ENCODE measurements around the gene POLR2C. TPM values are rescaled to one million over a fixed set of nuclear protein-coding genes. Genes with fewer than 3 reads are reported as not detected.

POLR2C gene
- total and polyA plus RNA-seq, 2 of the 13 experiments (the other 11 are each of a cell fraction or from before 2014, with no cell fraction given) = 104 to 216 TPM

DNA sequence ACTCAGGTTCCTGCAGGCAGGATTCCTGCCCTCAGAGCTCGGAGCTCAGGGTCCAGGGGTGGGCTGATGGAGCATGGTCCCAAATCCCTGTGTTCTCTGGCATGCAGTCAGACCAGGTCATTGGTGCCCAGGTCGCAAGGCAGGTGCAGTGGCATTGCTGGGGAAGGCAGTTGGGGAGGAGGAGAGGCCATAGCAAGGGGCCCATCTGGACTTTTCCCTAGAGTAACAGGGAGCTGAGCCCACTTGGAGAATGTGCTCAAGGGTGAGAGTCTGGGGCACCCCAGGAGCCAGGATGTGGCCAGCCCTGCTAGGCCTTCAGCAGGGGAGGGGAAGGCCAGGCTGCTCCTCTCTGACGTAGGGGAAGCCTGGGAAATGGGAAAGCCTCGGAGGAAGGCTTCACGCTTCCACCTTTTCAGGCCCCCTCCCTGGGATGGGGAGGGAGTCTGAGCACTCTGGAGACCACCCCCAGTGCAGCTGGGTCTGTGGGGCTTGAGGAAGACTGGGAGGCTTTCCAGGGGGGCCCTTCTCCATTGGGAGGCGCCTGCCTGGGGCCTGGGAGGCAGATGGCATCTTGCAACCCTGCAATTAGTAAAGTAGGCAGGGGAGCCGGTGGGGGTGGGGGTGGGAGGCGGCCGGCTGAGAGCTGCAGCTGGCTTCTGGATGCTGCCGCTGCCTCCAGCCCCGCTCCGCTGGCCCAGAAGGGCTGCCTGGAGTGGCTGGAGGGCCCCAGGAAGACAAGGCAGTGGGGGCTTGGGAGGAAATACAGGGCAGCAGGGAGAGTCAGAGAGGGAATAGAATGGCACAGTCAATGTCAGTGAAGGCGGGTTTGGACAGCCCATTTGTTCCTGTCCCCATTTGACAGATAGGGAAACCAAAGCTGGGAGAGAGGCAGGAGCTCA, 44.9 kb downstream of the POLR2C start:
- Histone ChIP-seq H2AFZ (ENCODE audit: low read length) (no peak overlapping the region), H3K4me2 (ENCODE audit: low read depth, low read length) (no peak overlapping the region), H3K27ac (ENCODE audit: extremely low read length, insufficient read depth, low read length) (no peak overlapping the region), H3K79me2 (ENCODE audit: insufficient read depth, low read length) (no peaks in the 10 kb centered on the region), H3K4me1 (ENCODE audit: insufficient read depth, low read length) (peaks cover 42% of the 10 kb centered on the region), H3K9ac (ENCODE audit: insufficient read depth, low read depth, low read length) (no peak overlapping the region), H3K9me3 (ENCODE audit: low read length) (no peaks in the 10 kb centered on the region), H3K27me3 (ENCODE audit: control insufficient read depth in 1 of 2, insufficient read depth in 2 of 2, low read length in 2 of 2) (peaks cover 8 to 45% of the 10 kb centered on the region in 2 experiments; a peak in 4 of 5 replicates), H4K20me1 (ENCODE audit: insufficient read depth, low read length) (no peaks in the 10 kb centered on the region), H3K4me3 (replicated peaks in 1 of 3; ENCODE audit: insufficient read depth in 1 of 3, low read depth in 2 of 3, low read length in 3 of 3) (no peak overlapping the region), H3K36me3 (replicated peaks in 1 of 2; ENCODE audit: control insufficient read depth in 1 of 2, insufficient read depth in 2 of 2, low read length in 2 of 2) (no peaks in the 10 kb centered on the region)
- CTCF ChIA-PET (ENCODE audit: low intra/inter-chr PET ratio, low total read pairs) = no interaction called here
- intact Hi-C loops (cut with micrococcal nuclease; ENCODE audit: unreplicated experiment) (no loop called here), in situ Hi-C loops (cut with HindIII; ENCODE audit: extremely low pct_ligation_motif_present, low pct_unique_long_range_greater_than_20kb) (no loop called here)
- TF ChIP-seq ZNF629 (CRISPR knock-in tag; conservative IDR thresholded peaks at IDR 0.05) = peak; percentile 80
- TF ChIP-seq ZNF788 (CRISPR knock-in tag; IDR thresholded peaks at IDR 0.05; ENCODE audit: borderline replicate concordance) = no peak
- TF ChIP-seq ZNF232 (CRISPR knock-in tag; IDR thresholded peaks at IDR 0.05; ENCODE audit: borderline replicate concordance) = no peak
- TF ChIP-seq, protein P1, sequence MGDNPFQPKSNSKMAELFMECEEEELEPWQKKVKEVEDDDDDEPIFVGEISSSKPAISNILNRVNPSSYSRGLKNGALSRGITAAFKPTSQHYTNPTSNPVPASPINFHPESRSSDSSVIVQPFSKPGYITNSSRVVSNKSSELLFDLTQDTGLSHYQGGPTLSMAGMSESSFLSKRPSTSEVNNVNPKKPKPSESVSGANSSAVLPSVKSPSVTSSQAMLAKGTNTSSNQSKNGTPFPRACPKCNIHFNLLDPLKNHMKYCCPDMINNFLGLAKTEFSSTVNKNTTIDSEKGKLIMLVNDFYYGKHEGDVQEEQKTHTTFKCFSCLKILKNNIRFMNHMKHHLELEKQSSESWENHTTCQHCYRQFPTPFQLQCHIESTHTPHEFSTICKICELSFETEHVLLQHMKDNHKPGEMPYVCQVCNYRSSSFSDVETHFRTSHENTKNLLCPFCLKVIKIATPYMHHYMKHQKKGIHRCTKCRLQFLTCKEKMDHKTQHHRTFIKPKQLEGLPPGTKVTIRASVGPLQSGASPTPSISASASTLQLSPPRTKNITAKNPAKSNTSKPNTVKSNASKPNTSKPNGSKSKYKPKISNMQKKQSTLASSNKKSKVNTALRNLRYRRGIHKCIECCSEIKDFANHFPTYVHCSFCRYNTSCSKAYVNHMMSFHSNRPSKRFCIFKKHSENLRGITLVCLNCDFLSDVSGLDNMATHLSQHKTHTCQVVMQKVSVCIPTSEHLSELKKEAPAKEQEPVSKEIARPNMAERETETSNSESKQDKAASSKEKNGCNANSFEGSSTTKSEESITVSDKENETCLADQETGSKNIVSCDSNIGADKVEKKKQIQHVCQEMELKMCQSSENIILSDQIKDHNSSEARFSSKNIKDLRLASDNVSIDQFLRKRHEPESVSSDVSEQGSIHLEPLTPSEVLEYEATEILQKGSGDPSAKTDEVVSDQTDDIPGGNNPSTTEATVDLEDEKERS (CRISPR knock-in tag; IDR thresholded peaks at IDR 0.05) = no peak
- TF ChIP-seq MAFK (conservative IDR thresholded peaks at IDR 0.05 in 1 of 2, IDR thresholded peaks at IDR 0.05 in 1 of 2; ENCODE audit: low read length in 2 of 2) = no peak
- TF ChIP-seq PTBP1 (IDR thresholded peaks at IDR 0.05; ENCODE audit: low read depth, low read length, poor library complexity, severe bottlenecking) = no peak
- TF ChIP-seq CHCHD3 (CRISPR knock-in tag; IDR thresholded peaks at IDR 0.05) = no peak
- TF ChIP-seq ZNF7 (CRISPR knock-in tag; IDR thresholded peaks at IDR 0.05) = no peak
- POLR2A ChIA-PET = interaction anchor here (0.8 to 3.5 kb wide), 3 partner anchors 20 to 61 kb away, joined by 3 to 11 read pairs (median 3); partner anchors contain the start of genes CIAPIN1 and COQ9
- no TSS peak for BruUV-seq (replicated peaks)
- WGBS (ENCODE audit: low lambda C conversion rate) = 24% methylated on average over 8 of the region's 13 CpGs
- no peak for FAIRE-seq
- no peak for DNase-seq (ENCODE audit: low spot score)
- ATAC-seq = no peak
